ENCODE results near the gene QSER1.

DNA sequence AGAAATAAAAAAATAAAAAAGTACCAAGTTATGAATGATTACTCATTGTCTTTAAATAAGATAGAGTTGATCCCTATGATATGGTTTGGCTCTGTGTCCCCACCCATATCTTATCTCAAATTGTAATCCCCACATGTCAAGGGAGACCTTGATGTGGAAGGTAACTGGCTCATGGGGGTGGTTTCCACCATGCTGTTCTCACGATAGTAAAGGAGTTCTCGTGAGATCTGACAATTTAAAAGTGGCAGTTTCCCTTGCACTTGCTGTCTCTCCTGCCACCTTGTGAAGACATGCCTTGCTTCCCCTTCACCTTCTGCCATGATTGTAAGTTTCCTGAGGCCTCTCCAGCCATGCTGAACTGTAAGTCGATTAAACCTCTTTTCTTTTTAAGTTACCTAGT, 18.8 kb downstream of the QSER1 start:
- TF ChIP-seq, protein P1, sequence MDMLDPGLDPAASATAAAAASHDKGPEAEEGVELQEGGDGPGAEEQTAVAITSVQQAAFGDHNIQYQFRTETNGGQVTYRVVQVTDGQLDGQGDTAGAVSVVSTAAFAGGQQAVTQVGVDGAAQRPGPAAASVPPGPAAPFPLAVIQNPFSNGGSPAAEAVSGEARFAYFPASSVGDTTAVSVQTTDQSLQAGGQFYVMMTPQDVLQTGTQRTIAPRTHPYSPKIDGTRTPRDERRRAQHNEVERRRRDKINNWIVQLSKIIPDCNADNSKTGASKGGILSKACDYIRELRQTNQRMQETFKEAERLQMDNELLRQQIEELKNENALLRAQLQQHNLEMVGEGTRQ (CRISPR knock-in tag; IDR thresholded peaks at IDR 0.05), result no peak
- TF ChIP-seq, protein P2, sequence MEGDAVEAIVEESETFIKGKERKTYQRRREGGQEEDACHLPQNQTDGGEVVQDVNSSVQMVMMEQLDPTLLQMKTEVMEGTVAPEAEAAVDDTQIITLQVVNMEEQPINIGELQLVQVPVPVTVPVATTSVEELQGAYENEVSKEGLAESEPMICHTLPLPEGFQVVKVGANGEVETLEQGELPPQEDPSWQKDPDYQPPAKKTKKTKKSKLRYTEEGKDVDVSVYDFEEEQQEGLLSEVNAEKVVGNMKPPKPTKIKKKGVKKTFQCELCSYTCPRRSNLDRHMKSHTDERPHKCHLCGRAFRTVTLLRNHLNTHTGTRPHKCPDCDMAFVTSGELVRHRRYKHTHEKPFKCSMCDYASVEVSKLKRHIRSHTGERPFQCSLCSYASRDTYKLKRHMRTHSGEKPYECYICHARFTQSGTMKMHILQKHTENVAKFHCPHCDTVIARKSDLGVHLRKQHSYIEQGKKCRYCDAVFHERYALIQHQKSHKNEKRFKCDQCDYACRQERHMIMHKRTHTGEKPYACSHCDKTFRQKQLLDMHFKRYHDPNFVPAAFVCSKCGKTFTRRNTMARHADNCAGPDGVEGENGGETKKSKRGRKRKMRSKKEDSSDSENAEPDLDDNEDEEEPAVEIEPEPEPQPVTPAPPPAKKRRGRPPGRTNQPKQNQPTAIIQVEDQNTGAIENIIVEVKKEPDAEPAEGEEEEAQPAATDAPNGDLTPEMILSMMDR (IDR thresholded peaks at IDR 0.05), result no peak
- no peak for TF ChIP-seq FOXK1 (CRISPR knock-in tag; IDR thresholded peaks at IDR 0.05)
